Heart left ventricle (tissue), 16 donors: ENCODE data around the gene ZNF662. TPM values are rescaled to one million over a fixed set of nuclear protein-coding genes. Genes with fewer than 3 reads are reported as not detected.

ENCODE experiments used
- ATAC-seq, 4 donors: fragments of 200-7000 bp; cut with Tn5 transposase; one replicate each; pipeline ENCODE4 v1.9.1; 2020 to 2022; ENCODE audit warnings: moderate library complexity in 4 of 4, mild to moderate bottlenecking in 3 of 4, moderate number of reproducible peaks in 1 of 4
- DNase-seq, 5 donors: peaks; one replicate each; pipeline ENCODE4 v3.0.0-alpha.2; 2020
- H3K27ac ChIP-seq, 12 donors: fragments of 200-600 bp; sonication (generic) in 4 of 12; one replicate each; pipeline versions ENCODE4 v1.5.0 to v1.8.0; 2016 to 2022; ENCODE audit warnings: mild to moderate bottlenecking in 2 of 12
- H3K27me3 ChIP-seq, 9 donors: fragments of 200-600 bp; sonication (generic) in 2 of 9; one replicate each; pipeline versions ENCODE4 v1.5.1 to v1.8.0; 2016 to 2022; ENCODE audit warnings: mild to moderate bottlenecking in 3 of 9
- H3K36me3 ChIP-seq, 9 donors: fragments of 200-600 bp; sonication (generic) in 2 of 9; one replicate each; pipeline versions ENCODE4 v1.5.0 to v1.8.0; 2018 to 2022; ENCODE audit warnings: mild to moderate bottlenecking in 2 of 9
- H3K4me1 ChIP-seq, 12 donors: fragments of 200-600 bp; sonication (generic) in 4 of 12; one replicate each; pipeline versions ENCODE4 v1.5.0 to v1.8.0; 2016 to 2022; ENCODE audit warnings: mild to moderate bottlenecking in 3 of 12
- H3K4me3 ChIP-seq, 12 donors: fragments of 200-600 bp; sonication (generic) in 4 of 12; one replicate each; pipeline versions ENCODE4 v1.5.0 to v1.8.0; 2017 to 2022; ENCODE audit warnings: mild to moderate bottlenecking in 9 of 12, moderate library complexity in 4 of 12
- H3K9me3 ChIP-seq, 12 donors: fragments of 200-600 bp; sonication (generic) in 4 of 12; one replicate each; pipeline versions ENCODE4 v1.5.0 to v1.8.0; 2016 to 2022; ENCODE audit warnings: mild to moderate bottlenecking in 1 of 12
- CTCF ChIP-seq, 12 donors: fragments of 200-600 bp; sonication (generic) in 4 of 12; IDR thresholded peaks; one replicate each; pipeline versions ENCODE4 v1.5.0 to v1.8.0; 2018 to 2022; ENCODE audit warnings: antibody characterized with exemption in 12 of 12, mild to moderate bottlenecking in 5 of 12
- POLR2A ChIP-seq, 2 donors: fragments of 450-650 bp; IDR thresholded peaks; one replicate each; pipeline ENCODE4 v1.6.1; 2017; ENCODE audit warnings: antibody characterized with exemption in 2 of 2, mild to moderate bottlenecking in 2 of 2, moderate library complexity in 2 of 2
- WGBS, 4 donors: extraction: QIAGEN DNeasy Blood & Tissue Kit in 2 of 4; methylation state at CpG; one replicate each; pipeline versions ENCODE4 v1.1.5 to v1.1.7; 2013 to 2018; 5-methylcytosine and 5-hydroxymethylcytosine counted together
- intact Hi-C, 10 donors: fragments of 100-400 bp; cut with DNase I; formaldehyde crosslinking; loops; one replicate each; pipeline versions ENCODE4 v1.11.1 to v1.14.2; 2022
- polyA plus RNA-seq, 2 donors: library from polyadenylated mRNA; stranded (reverse); fragments of 200-250 nt; gene quantifications; one replicate each; pipeline ENCODE4 v1.2.3, GENCODE V29; 2013
- total RNA-seq, 9 donors: library from RNA; depleted of rRNA in 2 of 9; stranded (reverse); fragments of >200 nt in 2 of 9; fragmentation: NEBNext Ultra II Directional in 3 of 9; extraction: Animal tissue kit (Norgen Biotek cat#: 25700) in 3 of 9; gene quantifications; one replicate each; pipeline versions ENCODE4 v1.1.0 to v1.2.4, GENCODE V29; 2016 to 2023
- donor health status: ischemic (EF 13 %, LVEDD 7.1; RV severe dilation, severe dysfunction).
- donor health status: healthy with polysubstance abuse.
- donor health status: DM: no; HTN: yes; CAD: no.
- donor health status: DM: no; HTN: no; CAD: no.
- donor health status: ischemic (EF 25% LVEDD 6.9; RV normal size, moderate dysfunction).
- donor health status: ischemic (EF 25% LVEDD 5.7; RV mildly dilated, moderate dysfunction).
- donor health status: healthy.
- donor health status: DM: yes; HTN: yes; CAD: no.
- donor health status: ischemic (EF 35%, LVEDD 5.7; RV mildly dilated, moderate dysfunction).
- donor health status: nonischemic (EF 11% LVEDD 7.7; RV severe dilation, severe dysfunction).
- donor health status: DM: yes; HTN: yes; CAD: no.
- donor health status: PGD.
- donor health status: ischemic (EF 29% LVEDD 5.4; RV normal size, mild dysfunction).
- donor health status: nonischemic (EF 23%, LVEDD 6.1; RV moderate dilation, normal function).

ZNF662 gene
- total and polyA plus RNA-seq, 11 donors, result 0.76 to 11.1 (median 3.7) TPM

- H3K9me3 ChIP-seq, result peaks cover 0 to 34% (median 8%) of the 10 kb centered on the region in 12 donors
- no peaks in the 10 kb centered on the region for H3K4me1 ChIP-seq
Observed at GRCh38 chr3:42923606-42924005, 17.7 kb downstream of the ZNF662 start.

GRCh38 chr3:42926310-42926709 is 20.4 kb downstream of the ZNF662 start:
- intact Hi-C loops, result no loop called here
- H3K36me3 ChIP-seq, result no peaks in the 10 kb centered on the region

More at GRCh38 chr3:42923606-42924005, 17.7 kb downstream of the ZNF662 start:
- no peaks in the 10 kb centered on the region for H3K27me3 ChIP-seq
- H3K36me3 ChIP-seq, result no peaks in the 10 kb centered on the region
- TF ChIP-seq CTCF (IDR thresholded peaks at IDR 0.05) (no peak), POLR2A (IDR thresholded peaks at IDR 0.05) (no peak)
- intact Hi-C loops, result no loop called here
- 90 to 97% (median 96%) methylated on average over 4 of the region's 4 CpGs for WGBS, 4 donors
- H3K27ac ChIP-seq, result no peak overlapping the region
- ATAC-seq, result no peak
- H3K4me3 ChIP-seq, result no peak overlapping the region
- DNase-seq, result no peak

GRCh38 chr3:42934111-42934510 is 28.2 kb downstream of the ZNF662 start:
- Histone ChIP-seq H3K36me3 (no peaks in the 10 kb centered on the region), H3K27me3 (peaks cover 0 to 8% (median 0%) of the 10 kb centered on the region in 9 donors), H3K4me1 (peaks cover 0 to 6% (median 0%) of the 10 kb centered on the region in 12 donors), H3K4me3 (no peak overlapping the region), H3K27ac (no peak overlapping the region), H3K9me3 (peaks cover 0 to 5% (median 0%) of the 10 kb centered on the region in 12 donors)
- ATAC-seq (no peak), DNase-seq (no peak)
- TF ChIP-seq CTCF (IDR thresholded peaks at IDR 0.05), result no peak
- TF ChIP-seq POLR2A (IDR thresholded peaks at IDR 0.05), result no peak
- intact Hi-C loops, result no loop called here
- 83 to 88% (median 87%) methylated on average over 5 of the region's 5 CpGs for WGBS, 4 donors

More at GRCh38 chr3:42926310-42926709, 20.4 kb downstream of the ZNF662 start:
- Histone ChIP-seq H3K27ac (no peak overlapping the region), H3K9me3 (peaks cover 0 to 8% (median 0%) of the 10 kb centered on the region in 12 donors), H3K27me3 (no peaks in the 10 kb centered on the region), H3K4me1 (no peaks in the 10 kb centered on the region), H3K4me3 (no peak overlapping the region)
- ATAC-seq (no peak), DNase-seq (no peak)
- TF ChIP-seq POLR2A (IDR thresholded peaks at IDR 0.05) (no peak), CTCF (IDR thresholded peaks at IDR 0.05) (no peak)

- no peak for DNase-seq
- peaks cover 0 to 8% (median 0%) of the 10 kb centered on the region in 9 donors for H3K27me3 ChIP-seq
- ATAC-seq, result no peak
- no peak overlapping the region for H3K4me3 ChIP-seq
- intact Hi-C loops, result no loop called here
- 57 to 68% (median 61%) methylated on average over 2 of the region's 2 CpGs for WGBS, 4 donors
- no peak overlapping the region for H3K27ac ChIP-seq
- TF ChIP-seq CTCF (IDR thresholded peaks at IDR 0.05) (no peak), POLR2A (IDR thresholded peaks at IDR 0.05) (no peak)
- peaks cover 0 to 5% (median 0%) of the 10 kb centered on the region in 12 donors for H3K9me3 ChIP-seq
- H3K4me1 ChIP-seq, result peaks cover 0 to 6% (median 0%) of the 10 kb centered on the region in 12 donors
- peaks cover 0 to 5% (median 0%) of the 10 kb centered on the region in 9 donors for H3K36me3 ChIP-seq
Observed at GRCh38 chr3:42934910-42935309, 29.0 kb downstream of the ZNF662 start.
